HG03066 (cell line): ENCODE results near the gene IGLL5.

Experiments used
- ATAC-seq: cut with Tn5 transposase; IDR thresholded peaks from one replicate; pipeline ENCODE4 v1.9.1; 2021; ENCODE audit warnings: low read depth; ENCODE audit not compliant: unreplicated experiment

IGLL5 gene

DNA sequence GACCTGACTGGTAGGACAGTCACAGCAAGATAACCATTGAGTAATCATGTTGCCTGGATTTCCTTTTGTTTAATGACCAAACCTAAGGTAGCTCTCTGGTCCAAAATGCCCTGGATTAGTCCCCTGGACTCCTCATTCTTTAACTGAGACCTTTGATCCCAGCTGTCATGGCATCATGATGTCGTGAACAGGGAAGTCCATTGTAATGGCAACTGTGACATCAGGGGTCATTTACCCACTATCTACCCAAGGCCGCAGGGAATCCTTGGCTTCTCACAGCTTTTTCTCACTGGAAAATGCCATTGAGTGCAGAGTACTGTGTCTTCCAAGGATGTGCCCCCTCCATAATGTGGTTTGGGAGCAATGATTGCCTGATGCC is 29.1 kb upstream of the IGLL5 start:
- no peak for ATAC-seq

DNA sequence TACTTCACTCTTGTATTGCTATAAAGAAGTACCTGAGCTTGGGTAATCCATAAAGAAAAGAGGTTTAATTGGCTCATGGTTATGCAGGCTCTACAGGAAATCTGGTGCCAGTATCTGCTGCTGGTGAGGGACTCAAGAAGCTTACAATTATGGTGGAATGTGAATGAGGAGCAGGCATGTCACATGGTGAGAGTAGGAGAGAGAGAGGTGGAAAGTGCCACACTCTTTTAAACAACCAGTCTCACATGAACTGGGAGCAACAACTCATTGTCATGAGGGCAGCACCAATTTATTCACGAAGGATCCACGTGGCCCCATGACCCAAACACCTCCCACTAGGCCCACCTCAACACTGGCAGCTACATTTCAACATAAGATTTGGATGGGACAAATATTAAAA is 24.6 kb upstream of the IGLL5 start:
- ATAC-seq, result no peak

DNA sequence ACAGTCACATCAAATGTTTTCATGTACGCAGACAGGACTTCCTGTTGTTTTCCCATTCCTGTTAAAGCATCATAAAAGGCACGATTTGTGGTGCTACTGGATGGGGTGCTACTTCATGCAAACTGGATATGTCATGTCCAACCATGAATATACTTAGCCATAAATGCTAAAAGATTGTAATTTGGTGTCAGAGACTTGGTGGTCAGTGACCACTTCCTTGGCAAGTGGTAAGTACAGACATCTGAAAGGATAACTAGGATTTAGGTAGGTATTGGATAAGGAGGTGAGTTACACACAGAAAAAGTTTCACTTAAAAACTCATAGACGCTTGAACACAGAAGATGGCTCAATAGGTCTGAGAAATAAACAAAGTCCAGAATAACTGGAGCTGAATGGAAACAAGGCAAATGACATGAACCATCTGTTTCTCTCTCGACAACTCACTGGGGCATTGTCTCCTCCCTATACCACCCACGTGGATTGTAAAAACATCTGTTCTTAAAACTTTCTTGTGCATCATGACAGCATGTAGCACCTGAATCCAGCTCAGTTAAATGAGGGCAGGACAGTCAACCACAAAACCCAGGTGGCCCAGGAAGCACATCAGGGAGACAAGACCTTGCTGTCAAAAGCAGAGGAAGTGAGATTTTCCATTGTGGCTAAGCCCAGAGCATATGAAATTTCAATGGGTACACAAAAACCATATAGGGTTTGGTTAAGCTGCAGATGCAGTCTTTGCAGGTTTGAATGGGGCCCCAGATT is 22.1 kb upstream of the IGLL5 start:
- ATAC-seq, result no peak

DNA sequence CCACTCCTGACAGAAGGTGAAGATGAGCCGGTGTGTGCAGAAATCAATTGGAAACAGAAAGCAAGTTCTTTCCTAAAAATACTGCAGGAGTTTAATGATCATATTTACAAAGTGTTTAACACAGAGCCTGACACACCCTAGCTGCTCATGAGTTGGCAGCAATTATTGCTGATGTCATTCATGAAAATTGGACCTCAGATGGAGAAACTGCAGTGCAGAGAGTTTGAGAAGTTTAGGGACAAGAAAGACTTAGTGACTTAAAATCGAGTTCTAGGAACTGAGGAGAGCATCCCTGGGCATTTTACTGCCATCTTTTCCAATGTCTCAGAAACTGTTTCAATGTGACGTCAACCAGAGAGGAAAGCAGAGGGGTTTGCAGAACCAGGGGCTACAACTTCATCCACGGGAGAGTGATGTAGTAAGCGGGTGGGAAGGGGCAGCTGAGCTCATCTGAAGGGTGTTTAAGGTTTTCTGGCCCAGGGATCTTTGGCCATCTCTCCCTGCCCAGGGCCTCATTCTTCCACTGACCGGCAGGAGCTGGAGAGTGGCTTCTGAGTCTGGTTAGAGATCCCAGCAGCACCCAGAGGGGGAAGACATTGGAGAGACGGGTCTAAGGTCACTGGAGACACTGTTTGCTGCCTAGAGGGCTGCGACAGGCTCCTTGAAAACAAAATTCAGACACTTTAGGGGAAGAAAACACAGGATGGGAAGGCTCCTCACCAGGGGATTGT is 21.1 kb upstream of the IGLL5 start:
- no peak for ATAC-seq

DNA sequence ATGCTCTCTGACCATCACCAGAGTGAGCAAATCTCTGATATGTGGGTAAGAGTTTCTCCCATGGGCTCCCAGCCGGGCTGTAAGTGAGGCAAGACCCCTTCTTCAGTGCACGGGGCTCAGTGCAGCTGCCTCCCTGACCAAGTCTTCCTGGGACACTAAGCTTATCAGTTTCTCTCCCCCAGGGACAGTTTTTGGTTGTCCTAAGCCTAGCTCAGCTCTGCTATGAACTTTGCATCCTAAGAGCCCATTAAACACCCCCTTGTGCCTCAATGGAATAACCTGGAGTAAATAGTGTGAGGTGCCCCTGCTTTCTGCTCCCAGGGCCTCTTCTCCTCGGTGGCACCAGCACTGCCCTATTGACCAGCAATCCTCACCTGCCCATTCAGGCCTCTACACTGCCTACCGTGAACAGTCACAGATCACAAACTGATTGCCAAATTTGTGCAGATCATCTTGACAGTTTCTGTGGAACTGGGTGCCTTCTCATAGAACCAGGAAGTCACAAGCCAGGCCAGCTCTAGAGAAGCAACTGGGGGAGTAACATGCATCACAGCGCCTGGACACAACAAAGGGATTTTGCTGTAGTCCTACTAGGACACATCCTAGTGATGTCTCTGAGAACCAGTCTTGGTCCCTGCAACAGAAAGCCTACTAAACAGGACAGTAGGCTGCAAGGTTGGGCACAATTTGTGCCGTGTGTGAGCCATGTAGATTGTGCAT is 19.5 kb upstream of the IGLL5 start:
- no peak for ATAC-seq

DNA sequence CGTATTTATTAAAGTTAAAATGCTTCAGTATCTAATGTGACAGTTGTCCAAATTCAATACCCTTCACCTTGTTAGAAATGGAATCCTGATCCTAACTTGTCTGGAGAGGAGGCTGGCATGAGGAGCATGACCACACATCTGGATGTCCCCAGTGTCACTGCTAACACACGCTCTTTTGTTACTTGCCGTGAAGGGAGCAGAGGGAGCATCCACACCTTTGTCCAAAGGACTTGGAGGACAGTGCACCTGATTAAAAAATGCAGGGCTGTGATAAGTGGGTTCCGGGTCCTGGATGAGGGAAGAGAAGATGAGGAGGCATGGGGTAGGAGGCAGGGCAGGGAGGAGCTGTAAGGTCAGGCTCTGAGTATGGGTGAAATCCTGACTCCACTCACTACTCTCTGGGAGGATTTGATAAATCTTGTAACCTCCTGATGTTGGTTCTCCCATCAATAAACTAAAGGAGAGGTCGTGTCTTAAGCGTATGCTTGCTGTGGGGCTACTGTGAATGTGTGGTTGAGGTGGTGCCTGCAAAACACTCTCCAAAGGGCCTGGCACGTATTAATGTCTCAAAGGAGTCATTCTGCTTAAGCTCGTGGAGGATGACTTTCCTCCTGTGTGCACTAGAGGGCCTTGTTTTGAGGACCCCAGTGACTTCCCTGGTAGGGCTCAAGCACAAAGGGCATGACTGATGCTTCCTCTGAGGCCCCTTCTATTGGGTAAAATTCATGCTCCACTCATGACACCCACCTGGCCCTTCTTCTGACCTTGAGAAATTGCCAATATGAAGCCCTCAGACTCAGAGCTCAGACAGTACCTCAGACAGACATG is 16.8 kb upstream of the IGLL5 start:
- no peak for ATAC-seq

DNA sequence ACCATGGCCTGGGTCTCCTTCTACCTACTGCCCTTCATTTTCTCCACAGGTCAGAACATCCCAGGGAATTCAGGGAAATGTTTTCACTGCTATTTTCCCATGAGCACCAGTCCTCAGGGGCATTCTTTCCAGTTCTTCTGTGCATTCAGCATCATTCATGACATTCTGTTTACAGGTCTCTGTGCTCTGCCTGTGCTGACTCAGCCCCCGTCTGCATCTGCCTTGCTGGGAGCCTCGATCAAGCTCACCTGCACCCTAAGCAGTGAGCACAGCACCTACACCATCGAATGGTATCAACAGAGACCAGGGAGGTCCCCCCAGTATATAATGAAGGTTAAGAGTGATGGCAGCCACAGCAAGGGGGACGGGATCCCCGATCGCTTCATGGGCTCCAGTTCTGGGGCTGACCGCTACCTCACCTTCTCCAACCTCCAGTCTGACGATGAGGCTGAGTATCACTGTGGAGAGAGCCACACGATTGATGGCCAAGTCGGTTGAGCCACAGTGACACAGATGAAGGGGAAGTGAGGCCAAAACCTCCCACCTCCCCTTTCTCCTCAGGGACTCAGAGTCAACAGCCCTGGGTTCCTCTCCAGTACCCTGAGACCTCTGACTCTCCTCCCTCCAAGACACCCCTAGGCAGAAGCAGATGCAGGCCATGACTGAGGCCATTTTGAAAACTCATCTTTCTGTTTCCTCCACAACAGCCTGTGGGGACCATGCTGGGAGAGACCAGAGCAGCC is 15.9 kb upstream of the IGLL5 start:
- ATAC-seq, result no peak

DNA sequence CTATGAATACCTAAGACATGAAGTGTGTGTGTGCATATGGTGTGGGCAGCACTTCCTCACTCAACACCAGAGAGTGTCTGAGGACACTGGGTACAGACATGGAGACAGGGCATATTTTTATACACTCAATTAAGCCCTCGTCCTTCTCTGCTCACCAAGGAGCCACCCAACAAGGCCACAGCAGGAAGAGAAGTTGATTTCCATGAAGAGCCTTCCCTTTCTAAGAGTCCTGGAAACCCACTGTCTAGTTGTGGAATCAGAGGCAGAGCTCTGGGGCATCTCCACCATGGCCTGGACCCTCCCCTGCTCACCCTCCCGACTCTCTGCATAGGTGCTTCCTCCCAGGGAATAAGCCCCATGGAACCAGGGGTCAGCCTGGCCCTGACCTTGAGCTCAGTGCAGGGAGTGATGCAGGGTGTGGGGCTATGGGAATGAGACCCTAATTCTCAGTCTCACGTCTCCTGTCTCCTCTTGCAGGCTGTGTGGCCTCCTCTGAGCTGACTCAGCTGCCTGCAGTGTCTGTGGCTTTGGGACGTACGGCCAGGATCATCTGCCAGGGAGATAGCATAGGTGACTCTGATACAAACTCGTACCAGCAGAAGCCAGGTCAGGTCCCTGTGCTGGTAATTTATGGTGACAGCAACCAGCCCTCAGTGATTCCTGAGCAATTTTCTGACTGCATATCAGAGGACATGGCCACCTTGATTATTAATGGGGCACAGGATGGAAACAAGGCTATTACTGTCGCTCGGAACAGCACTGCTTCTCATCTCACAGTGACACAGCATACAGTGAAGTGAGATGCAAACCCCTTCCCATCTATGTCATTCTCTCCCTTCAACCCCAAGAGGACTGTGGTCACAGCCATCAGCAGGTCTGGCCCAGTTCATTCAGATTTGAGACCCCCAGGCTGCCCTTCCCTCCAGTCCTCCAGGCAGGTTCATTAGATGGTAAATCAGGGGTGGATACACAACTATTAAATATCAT is 14.6 kb upstream of the IGLL5 start:
- ATAC-seq, result no peak

DNA sequence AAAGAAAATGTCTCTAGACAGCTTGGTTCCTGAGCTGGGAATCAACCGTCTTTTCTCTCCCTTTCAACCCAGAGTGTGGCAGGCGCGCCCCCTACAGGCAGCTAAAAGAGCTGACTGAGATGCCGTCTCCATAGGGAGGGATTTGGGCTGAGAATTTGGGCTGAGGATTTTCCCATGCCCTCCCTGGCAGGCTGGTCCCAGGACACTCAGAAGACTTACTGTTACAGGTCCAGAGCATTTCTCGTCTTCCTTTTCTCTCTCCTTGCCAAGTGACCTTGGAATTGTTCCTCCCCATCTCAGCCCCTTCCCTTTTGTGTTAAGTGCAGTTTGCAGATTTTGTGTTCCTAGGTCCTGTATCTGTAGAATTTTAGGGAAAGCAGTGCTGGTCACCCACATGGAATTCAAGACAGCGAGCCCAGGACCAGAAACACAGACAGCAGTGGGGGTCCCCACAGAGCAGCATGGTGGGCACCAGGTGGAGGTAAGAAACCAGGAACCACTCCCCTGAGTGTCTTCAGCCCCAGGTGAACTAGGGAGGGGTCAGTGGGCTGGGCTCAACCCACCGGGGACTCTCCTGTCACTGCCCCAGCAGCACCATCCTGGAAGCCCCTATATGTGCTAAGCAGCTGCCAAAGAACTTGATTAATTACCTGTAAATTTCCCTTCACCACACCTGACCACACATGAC is 9.9 kb upstream of the IGLL5 start:
- ATAC-seq, result no peak

DNA sequence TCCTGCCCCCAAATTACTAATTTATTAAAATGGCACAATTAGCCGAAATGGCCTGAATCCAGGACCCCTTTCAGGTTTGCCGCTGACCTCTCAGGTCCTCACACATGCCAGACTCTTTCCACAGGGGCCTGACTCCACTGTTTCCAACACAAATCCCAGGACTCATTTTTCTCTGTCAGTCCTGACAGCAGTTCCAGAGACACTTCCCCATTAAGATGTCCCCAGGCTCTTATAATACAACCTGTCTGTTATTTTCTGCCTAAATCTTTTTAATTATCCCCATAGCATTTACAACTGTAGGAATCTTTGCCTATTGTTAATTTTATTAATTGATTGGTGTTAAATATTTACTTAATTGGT is 9.4 kb upstream of the IGLL5 start:
- no peak for ATAC-seq

DNA sequence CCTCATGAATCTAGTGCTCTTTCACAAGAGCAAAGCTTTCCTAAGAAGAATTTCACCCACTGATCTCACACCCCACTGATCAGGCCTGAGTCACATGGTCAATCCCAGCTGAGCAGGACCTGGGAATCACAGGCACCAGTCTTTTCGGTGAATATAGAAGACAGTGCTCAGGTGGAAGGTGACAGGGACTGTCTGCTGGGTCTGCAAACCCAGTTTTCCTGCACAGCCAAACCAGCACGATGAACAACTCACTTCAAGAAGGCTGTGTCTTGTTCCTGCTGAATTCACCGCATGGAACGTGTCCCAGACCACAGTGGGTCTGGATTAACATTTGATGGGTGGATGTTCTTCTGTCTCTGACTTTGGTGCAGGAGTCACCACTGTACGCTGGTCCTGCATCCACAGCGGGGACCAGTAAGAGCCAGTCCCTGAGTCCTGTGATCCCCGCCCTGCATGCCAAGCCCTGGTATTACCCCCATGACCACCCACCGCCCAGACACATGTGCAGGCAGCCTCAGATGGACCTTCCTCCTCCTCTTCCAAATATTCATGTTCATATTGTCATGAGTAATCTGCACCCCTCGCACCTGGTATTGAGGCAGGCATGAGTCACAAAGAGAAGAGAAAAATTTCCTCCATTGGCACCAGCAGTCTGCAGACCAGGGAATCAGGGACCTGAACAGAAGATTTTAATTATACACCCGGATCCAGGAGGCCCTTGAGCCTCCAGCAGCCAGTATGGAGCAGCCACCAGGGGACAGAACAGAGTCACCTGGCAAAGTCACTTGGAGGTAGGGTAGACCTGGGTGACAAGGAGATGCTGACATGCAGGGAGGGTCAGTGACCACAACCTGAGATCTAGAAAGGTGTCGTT is 8.6 kb upstream of the IGLL5 start:
- ATAC-seq, result no peak

DNA sequence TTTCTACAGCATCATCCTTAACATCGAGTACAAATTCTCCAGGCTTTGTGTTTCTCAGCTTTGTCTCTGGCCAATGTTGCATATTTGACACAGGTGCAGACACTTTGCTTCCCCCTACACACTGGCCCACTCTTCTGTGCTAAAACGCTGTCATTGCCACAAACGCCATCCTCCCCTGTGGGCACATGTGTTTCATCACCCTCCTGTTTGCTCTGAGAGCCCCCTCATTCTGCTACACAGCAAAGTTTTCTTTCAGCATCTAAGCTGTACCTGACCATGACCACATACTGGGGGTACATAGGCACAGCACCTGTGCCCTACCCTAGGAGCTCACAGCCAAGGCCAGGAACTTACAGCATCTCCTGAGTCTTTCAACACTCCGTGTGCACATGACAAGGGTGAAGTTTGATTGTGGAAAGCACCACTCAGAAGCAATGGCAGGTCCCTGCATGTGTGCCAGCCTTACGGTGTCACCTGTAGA is 7.9 kb upstream of the IGLL5 start:
- ATAC-seq, result no peak

DNA sequence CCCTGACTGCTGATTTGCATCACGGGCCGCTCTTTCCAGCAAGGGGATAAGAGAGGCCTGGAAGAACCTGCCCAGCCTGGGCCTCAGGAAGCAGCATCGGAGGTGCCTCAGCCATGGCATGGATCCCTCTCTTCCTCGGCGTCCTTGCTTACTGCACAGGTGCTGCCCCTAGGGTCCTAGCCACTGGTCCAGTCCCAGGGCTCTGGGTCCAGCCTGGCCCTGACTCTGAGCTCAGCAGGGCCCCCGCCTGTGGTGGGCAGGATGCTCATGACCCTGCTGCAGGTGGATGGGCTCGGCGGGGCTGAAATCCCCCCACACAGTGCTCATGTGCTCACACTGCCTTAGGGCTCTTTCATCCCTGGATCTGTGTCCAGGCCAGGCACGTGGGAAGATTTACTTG is 7.0 kb upstream of the IGLL5 start:
- ATAC-seq, result no peak

DNA sequence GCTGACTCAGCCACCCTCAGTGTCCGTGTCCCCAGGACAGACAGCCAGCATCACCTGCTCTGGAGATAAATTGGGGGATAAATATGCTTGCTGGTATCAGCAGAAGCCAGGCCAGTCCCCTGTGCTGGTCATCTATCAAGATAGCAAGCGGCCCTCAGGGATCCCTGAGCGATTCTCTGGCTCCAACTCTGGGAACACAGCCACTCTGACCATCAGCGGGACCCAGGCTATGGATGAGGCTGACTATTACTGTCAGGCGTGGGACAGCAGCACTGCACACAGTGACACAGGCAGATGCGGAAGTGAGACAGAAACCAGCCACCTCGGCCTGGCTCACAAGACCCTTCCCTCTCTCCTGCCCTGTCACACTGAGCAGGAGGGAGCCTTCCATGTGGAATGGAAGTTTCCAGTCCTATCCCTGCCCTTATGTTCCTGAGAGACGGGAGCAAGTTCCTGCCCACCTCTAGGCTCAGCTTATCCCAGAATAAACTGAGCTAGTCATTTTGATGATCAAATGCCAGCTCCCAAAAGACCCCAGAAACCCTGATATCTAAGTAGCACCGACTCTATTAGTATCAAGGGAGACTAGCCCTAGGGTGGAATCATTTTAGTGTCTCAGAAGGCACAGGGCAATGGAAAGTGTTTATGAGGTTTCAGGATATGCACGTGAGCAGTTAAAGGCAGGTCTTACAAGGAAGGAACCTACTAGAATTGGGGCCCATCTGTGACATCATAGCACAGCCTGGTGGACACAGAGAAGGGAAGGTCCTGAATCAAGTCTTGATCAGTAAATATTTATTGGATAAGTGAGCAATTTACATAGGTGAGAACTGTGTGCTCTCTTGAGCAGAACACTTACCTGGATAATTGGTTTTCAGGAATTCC is 6.3 kb upstream of the IGLL5 start:
- ATAC-seq, result no peak

DNA sequence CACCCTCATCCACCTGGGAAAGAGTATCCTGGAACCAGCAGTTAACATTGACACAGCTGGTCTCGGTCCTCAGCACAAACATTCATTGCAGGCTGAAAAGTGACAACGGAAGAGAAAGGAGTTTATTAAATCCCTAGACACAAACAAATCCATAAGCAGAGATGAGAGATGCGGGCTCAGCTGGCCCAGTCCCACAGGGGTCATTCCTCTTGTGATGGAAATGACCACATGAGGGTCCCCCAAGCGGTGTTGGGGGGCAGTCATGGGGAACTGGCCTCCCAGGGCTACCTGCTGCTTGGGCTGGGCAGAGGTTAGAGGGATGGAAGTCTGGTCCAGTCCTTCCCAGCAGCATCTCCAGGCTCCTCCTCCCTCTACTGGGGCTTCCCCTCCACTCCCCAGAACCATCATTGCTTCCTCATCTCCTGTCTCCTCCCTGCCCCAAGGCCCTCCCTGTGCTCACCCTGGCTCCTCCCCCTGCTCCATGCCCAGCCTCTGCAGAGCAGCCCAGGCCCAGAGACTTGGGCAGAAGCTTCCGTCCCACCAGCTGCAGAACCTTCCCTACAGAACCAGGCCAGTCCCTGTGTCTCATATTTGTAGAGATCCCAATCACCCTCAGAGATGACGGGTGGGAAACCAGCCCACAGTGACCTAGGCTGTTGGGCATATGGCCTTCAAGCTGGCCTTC is 5.4 kb upstream of the IGLL5 start:
- no peak for ATAC-seq
